Liver (tissue), 9 donors: ENCODE data around the gene PMP22. TPM values are rescaled to one million over a fixed set of nuclear protein-coding genes. Genes with fewer than 3 reads are reported as not detected.

ENCODE experiments used
- DNase-seq: peaks from one replicate; pipeline ENCODE4 v3.0.0-alpha.2; 2017; ENCODE audit warnings: low spot score
- H3K27ac ChIP-seq, 2 donors: one replicate each; pipeline ENCODE4 v1.7.0; 2013; ENCODE audit warnings: inconsistent platforms in 2 of 2, low read length in 2 of 2, control low read depth in 1 of 2, low read depth in 1 of 2, mild to moderate bottlenecking in 1 of 2
- H3K27me3 ChIP-seq, 4 donors: one replicate each; pipeline versions ENCODE4 v1.6.1 to v1.7.0; 2013; ENCODE audit warnings: low read length in 3 of 4, inconsistent platforms in 1 of 4, mild to moderate bottlenecking in 1 of 4, moderate library complexity in 1 of 4; ENCODE audit not compliant: control insufficient read depth in 4 of 4, insufficient read depth in 4 of 4
- H3K36me3 ChIP-seq, 4 donors: one replicate each; pipeline versions ENCODE4 v1.6.1 to v1.7.0; 2013; ENCODE audit warnings: low read length in 3 of 4, mild to moderate bottlenecking in 3 of 4, low read depth in 1 of 4, moderate library complexity in 1 of 4; ENCODE audit not compliant: control insufficient read depth in 4 of 4, insufficient read depth in 3 of 4
- H3K4me1 ChIP-seq, 4 donors: one replicate each; pipeline versions ENCODE4 v1.6.1 to v1.7.0; 2013; ENCODE audit warnings: low read length in 3 of 4, mild to moderate bottlenecking in 3 of 4, moderate library complexity in 1 of 4; ENCODE audit not compliant: control insufficient read depth in 4 of 4, insufficient read depth in 4 of 4
- H3K4me3 ChIP-seq, 3 donors: one replicate each; pipeline versions ENCODE4 v1.6.1 to v1.7.0; 2013; ENCODE audit warnings: low read length in 3 of 3, control low read depth in 1 of 3, low read depth in 1 of 3, mild to moderate bottlenecking in 1 of 3
- H3K9ac ChIP-seq, 2 donors: one replicate each; pipeline ENCODE4 v1.7.0; 2013; ENCODE audit warnings: low read length in 2 of 2, mild to moderate bottlenecking in 2 of 2, moderate library complexity in 2 of 2, control low read depth in 1 of 2, low read depth in 1 of 2
- H3K9me3 ChIP-seq, 4 donors: one replicate each; pipeline versions ENCODE4 v1.6.1 to v1.7.0; 2013; ENCODE audit warnings: low read length in 3 of 4; ENCODE audit not compliant: control insufficient read depth in 4 of 4
- EGR1 ChIP-seq, 2 donors: IDR thresholded peaks; 2 replicates each; pipeline ENCODE4 v1.6.1; 2016 to 2018; ENCODE audit warnings: antibody characterized with exemption in 2 of 2, low read depth in 2 of 2
- FOXA1 ChIP-seq: IDR thresholded peaks from 2 replicates; pipeline ENCODE4 v1.6.1; 2016; ENCODE audit warnings: antibody characterized with exemption
- FOXA2 ChIP-seq: IDR thresholded peaks from 2 replicates; pipeline ENCODE4 v1.6.1; 2016; ENCODE audit warnings: antibody characterized with exemption
- GABPA ChIP-seq, 2 donors: IDR thresholded peaks in 1 of 2; conservative IDR thresholded peaks in 1 of 2; 2 replicates each; pipeline ENCODE4 v1.6.1; 2016; ENCODE audit warnings: antibody characterized with exemption in 2 of 2, mild to moderate bottlenecking in 1 of 2, moderate library complexity in 1 of 2
- HNF4G ChIP-seq: IDR thresholded peaks from 2 replicates; pipeline ENCODE4 v1.6.1; 2016; ENCODE audit warnings: antibody characterized with exemption
- JUND ChIP-seq, 2 donors: IDR thresholded peaks; 2 replicates each; pipeline ENCODE4 v1.6.1; 2016; ENCODE audit warnings: antibody characterized with exemption in 2 of 2
- RAD21 ChIP-seq, 2 donors: IDR thresholded peaks; 2 replicates each; pipeline ENCODE4 v1.6.1; 2016; ENCODE audit warnings: antibody characterized with exemption in 2 of 2, mild to moderate bottlenecking in 2 of 2
- RXRA ChIP-seq, 2 donors: IDR thresholded peaks; 2 replicates each; pipeline ENCODE4 v1.6.1; 2017 to 2018; ENCODE audit warnings: antibody characterized with exemption in 2 of 2, mild to moderate bottlenecking in 1 of 2
- SP1 ChIP-seq: IDR thresholded peaks from 2 replicates; pipeline ENCODE4 v1.6.1; 2018; ENCODE audit warnings: antibody characterized with exemption, mild to moderate bottlenecking
- YY1 ChIP-seq: IDR thresholded peaks from 2 replicates; pipeline ENCODE4 v1.6.1; 2016; ENCODE audit warnings: antibody characterized with exemption, mild to moderate bottlenecking
- WGBS: extraction: QIAGEN DNeasy Blood & Tissue Kit; methylation state at CpG from one replicate; pipeline ENCODE4 v1.1.7; 2013; 5-methylcytosine and 5-hydroxymethylcytosine counted together
- polyA plus RNA-seq, 2 donors: library from polyadenylated mRNA; stranded (reverse) in 1 of 2; unstranded in 1 of 2; fragments of 200-250 nt in 1 of 2; fragments of >200 nt in 1 of 2; fragmentation: Nextera tagmentation in 1 of 2; extraction: Ambion mirVana in 1 of 2; gene quantifications; one replicate each; pipeline versions ENCODE4 v1.2.1 to v1.2.3, GENCODE V29; 2013 to 2015
- total RNA-seq, 2 donors: library from RNA; depleted of rRNA; stranded (reverse); fragments of >200 nt; gene quantifications; one replicate each; pipeline ENCODE4 v1.2.3, GENCODE V29; 2014
- TF ChIP-seq, protein P1 (sequence below): fragments of 150-350 bp; IDR thresholded peaks from 2 replicates; pipeline ENCODE4 v1.5.1; 2017; ENCODE audit warnings: improper control_type of control experiment, low read depth, low read length; ENCODE audit not compliant: missing input control
- TF ChIP-seq, protein P2 (sequence below): IDR thresholded peaks from 2 replicates; pipeline ENCODE4 v1.6.1; 2016; ENCODE audit warnings: antibody characterized with exemption
- TF ChIP-seq, protein P3 (sequence below): IDR thresholded peaks from 2 replicates; pipeline ENCODE4 v1.6.1; 2016; ENCODE audit warnings: antibody characterized with exemption
- donor health status: healthy.
- donor health status: healthy.
- donor health status: healthy.
- donor health status: healthy.
- donor health status: healthy.

The PMP22 gene
- total and polyA plus RNA-seq, 4 donors: 3.2 to 9.1 (median 5.7) TPM

DNA sequence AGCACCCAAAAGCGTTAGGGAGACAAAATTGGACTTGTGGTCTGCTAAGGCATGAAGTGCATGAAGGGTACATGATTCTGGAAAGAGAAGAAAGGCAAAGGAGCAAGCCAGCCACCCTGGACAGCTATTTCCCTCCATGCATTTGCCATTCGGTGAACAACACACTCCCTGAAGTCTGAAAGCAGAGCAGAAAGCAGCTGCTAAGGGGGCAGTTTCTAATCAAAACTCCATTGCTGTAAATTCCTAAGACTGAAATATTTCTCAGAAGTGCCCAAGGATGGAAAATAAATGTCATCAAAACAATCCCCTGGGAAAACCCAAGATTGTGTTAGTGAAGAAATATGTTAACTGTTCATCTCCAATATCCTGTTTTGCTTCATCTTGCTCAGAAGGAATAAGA is 44.3 kb downstream of the PMP22 start:
- H3K27ac ChIP-seq: no peak overlapping the region
- no peaks in the 10 kb centered on the region for H3K9me3 ChIP-seq
- H3K27me3 ChIP-seq: no peaks in the 10 kb centered on the region
- no peaks in the 10 kb centered on the region for H3K36me3 ChIP-seq
- no peak overlapping the region for H3K9ac ChIP-seq
- TF ChIP-seq RAD21 (IDR thresholded peaks at IDR 0.05) (no peak), GABPA (IDR thresholded peaks at IDR 0.05 in 1 of 2, conservative IDR thresholded peaks at IDR 0.05 in 1 of 2) (no peak), FOXA1 (no peak), JUND (IDR thresholded peaks at IDR 0.05) (no peak), FOXA2 (no peak), YY1 (no peak), RXRA (IDR thresholded peaks at IDR 0.05) (no peak), SP1 (no peak), HNF4G (no peak)
- TF ChIP-seq, protein P1, sequence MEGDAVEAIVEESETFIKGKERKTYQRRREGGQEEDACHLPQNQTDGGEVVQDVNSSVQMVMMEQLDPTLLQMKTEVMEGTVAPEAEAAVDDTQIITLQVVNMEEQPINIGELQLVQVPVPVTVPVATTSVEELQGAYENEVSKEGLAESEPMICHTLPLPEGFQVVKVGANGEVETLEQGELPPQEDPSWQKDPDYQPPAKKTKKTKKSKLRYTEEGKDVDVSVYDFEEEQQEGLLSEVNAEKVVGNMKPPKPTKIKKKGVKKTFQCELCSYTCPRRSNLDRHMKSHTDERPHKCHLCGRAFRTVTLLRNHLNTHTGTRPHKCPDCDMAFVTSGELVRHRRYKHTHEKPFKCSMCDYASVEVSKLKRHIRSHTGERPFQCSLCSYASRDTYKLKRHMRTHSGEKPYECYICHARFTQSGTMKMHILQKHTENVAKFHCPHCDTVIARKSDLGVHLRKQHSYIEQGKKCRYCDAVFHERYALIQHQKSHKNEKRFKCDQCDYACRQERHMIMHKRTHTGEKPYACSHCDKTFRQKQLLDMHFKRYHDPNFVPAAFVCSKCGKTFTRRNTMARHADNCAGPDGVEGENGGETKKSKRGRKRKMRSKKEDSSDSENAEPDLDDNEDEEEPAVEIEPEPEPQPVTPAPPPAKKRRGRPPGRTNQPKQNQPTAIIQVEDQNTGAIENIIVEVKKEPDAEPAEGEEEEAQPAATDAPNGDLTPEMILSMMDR: no peak
- TF ChIP-seq, protein P2, sequence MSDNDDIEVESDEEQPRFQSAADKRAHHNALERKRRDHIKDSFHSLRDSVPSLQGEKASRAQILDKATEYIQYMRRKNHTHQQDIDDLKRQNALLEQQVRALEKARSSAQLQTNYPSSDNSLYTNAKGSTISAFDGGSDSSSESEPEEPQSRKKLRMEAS: no peak
- TF ChIP-seq, protein P3, sequence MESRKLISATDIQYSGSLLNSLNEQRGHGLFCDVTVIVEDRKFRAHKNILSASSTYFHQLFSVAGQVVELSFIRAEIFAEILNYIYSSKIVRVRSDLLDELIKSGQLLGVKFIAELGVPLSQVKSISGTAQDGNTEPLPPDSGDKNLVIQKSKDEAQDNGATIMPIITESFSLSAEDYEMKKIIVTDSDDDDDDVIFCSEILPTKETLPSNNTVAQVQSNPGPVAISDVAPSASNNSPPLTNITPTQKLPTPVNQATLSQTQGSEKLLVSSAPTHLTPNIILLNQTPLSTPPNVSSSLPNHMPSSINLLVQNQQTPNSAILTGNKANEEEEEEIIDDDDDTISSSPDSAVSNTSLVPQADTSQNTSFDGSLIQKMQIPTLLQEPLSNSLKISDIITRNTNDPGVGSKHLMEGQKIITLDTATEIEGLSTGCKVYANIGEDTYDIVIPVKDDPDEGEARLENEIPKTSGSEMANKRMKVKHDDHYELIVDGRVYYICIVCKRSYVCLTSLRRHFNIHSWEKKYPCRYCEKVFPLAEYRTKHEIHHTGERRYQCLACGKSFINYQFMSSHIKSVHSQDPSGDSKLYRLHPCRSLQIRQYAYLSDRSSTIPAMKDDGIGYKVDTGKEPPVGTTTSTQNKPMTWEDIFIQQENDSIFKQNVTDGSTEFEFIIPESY: no peak
- H3K4me3 ChIP-seq: no peak overlapping the region
- WGBS: 66% methylated on average over 2 of the region's 2 CpGs
- H3K4me1 ChIP-seq: no peaks in the 10 kb centered on the region
- no peak for DNase-seq

DNA sequence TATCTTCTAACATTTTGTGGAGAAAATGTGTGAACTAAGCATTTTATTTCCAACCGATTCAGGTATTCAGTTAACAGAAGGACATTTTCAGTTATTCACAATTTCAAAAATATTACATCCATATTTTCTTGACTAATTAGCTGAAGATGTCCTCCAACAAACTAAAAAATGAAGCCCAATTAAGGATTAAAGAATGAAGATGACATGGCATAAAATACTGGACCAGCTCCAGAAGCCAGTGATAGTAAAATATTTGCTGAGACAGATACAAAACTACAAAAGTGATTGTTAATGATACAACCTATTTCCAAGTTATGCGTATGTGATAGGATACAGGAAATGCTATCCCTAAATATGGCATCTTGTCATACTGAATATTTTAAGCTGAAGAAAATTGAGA is 48.6 kb downstream of the PMP22 start:
- no peak overlapping the region for H3K4me3 ChIP-seq
- H3K27me3 ChIP-seq: no peaks in the 10 kb centered on the region
- no peaks in the 10 kb centered on the region for H3K9me3 ChIP-seq
- no peaks in the 10 kb centered on the region for H3K4me1 ChIP-seq
- H3K36me3 ChIP-seq: no peaks in the 10 kb centered on the region
- 81% methylated on average over 2 of the region's 2 CpGs for WGBS
- no peak for DNase-seq
- H3K27ac ChIP-seq: no peak overlapping the region
- no peak for TF ChIP-seq GABPA (IDR thresholded peaks at IDR 0.05 in 1 of 2, conservative IDR thresholded peaks at IDR 0.05 in 1 of 2)
- TF ChIP-seq EGR1 (IDR thresholded peaks at IDR 0.05; ENCODE audit: low read depth in 2 of 2): no peak
- TF ChIP-seq FOXA1: no peak
- TF ChIP-seq HNF4G: no peak
- TF ChIP-seq, protein P3: no peak
- TF ChIP-seq, protein P1: no peak
- TF ChIP-seq, protein P2: no peak
- TF ChIP-seq YY1: no peak
- no peak for TF ChIP-seq FOXA2
- TF ChIP-seq JUND (IDR thresholded peaks at IDR 0.05): no peak
- H3K9ac ChIP-seq: no peak overlapping the region
